22Rv1 (cell line): ENCODE data around the gene DCUN1D3.
"Not testable (repeated sequence)": the region's sequence is repeated elsewhere in the genome, so short reads cannot be mapped to it uniquely, and the experiment has no call there.

Source experiments
- H3K27ac ChIP-seq: fragments of 450-650 bp; 2 replicates; pipeline ENCODE4 v1.5.1; 2017
- ZFX ChIP-seq: fragments of 450-650 bp; IDR thresholded peaks from 2 replicates; pipeline ENCODE4 v1.6.1; 2017; ENCODE audit warnings: antibody characterized with exemption, borderline replicate concordance
- TF ChIP-seq, protein P1 (sequence below): fragments of 450-650 bp; IDR thresholded peaks from 2 replicates; pipeline ENCODE4 v1.5.1; 2017; ENCODE audit warnings: mild to moderate bottlenecking

The DCUN1D3 gene, protein sequence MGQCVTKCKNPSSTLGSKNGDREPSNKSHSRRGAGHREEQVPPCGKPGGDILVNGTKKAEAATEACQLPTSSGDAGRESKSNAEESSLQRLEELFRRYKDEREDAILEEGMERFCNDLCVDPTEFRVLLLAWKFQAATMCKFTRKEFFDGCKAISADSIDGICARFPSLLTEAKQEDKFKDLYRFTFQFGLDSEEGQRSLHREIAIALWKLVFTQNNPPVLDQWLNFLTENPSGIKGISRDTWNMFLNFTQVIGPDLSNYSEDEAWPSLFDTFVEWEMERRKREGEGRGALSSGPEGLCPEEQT

DNA sequence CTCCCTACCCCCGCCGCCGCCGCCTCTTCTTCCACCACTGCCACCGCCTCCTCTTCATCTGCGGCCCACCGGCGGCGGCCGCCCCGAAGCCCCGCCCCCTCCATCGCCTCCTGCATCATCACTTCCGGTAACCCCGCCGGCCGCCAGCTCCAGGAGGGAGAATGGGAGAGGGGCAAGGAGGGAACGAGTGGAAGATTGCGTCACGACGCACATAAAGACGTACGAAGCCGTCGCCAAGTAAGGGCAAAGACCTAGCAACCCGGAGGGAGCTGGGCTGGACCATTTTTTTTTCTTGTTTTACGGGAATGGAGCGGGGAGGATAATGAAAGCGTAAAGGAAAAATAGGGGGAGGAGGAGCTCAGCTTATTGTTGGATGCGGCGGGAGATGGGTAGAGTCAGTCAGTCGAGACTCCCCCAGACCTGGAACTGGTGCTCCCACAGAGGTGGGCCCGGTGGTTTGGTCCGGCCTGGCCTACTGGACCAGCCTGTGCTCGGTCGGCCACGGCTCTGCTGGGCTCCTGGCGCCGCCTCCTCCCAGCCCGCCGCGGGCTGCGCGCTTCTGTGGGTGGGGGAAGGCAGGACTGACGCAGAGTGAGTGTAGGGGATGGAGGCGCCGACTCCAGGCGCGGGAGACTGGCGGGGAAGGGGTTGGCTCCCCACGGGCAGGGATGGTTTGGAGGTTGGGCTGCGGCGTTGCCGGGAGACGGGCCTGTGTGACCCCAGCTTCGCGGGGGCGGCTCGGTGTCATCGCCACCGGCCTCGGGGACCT, at the start of gene DCUN1D3, which contains the start of gene LYRM1:
Gene DCUN1D3, minus strand, starts transcription at position 60 of the 769 bp plus-strand sequence. CDS start 37,820 bp downstream, outside the sequence.
Gene LYRM1, plus strand, starts transcription at position 473 of the 769 bp plus-strand sequence. CDS start 14,785 bp downstream, outside the sequence.
- TF ChIP-seq, protein P1, sequence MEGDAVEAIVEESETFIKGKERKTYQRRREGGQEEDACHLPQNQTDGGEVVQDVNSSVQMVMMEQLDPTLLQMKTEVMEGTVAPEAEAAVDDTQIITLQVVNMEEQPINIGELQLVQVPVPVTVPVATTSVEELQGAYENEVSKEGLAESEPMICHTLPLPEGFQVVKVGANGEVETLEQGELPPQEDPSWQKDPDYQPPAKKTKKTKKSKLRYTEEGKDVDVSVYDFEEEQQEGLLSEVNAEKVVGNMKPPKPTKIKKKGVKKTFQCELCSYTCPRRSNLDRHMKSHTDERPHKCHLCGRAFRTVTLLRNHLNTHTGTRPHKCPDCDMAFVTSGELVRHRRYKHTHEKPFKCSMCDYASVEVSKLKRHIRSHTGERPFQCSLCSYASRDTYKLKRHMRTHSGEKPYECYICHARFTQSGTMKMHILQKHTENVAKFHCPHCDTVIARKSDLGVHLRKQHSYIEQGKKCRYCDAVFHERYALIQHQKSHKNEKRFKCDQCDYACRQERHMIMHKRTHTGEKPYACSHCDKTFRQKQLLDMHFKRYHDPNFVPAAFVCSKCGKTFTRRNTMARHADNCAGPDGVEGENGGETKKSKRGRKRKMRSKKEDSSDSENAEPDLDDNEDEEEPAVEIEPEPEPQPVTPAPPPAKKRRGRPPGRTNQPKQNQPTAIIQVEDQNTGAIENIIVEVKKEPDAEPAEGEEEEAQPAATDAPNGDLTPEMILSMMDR: no peak
- no peak for TF ChIP-seq ZFX
- peak within 1 kb of the TSS; percentile 92 for H3K27ac ChIP-seq

DNA sequence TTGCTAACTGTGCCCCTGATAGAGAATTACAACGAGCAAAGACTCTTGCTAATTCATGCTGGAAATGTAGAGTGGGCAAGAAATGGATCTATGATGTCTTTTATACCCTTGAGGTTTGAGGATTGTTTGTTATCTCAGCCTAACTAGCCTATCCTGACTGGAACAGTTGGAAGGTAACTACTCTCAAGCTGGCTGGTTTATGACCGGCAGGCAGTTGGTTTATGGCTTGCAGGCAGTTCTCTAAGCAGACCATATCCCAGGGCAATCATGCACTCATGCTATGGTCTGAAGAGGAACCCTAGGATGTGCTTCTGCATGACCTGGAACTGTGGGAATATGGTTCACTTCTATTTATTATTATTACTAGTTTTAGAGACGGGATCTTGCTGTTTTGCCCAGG, 49.5 kb upstream of the DCUN1D3 start:
- no peak overlapping the region for H3K27ac ChIP-seq
- no peak for TF ChIP-seq ZFX

DNA sequence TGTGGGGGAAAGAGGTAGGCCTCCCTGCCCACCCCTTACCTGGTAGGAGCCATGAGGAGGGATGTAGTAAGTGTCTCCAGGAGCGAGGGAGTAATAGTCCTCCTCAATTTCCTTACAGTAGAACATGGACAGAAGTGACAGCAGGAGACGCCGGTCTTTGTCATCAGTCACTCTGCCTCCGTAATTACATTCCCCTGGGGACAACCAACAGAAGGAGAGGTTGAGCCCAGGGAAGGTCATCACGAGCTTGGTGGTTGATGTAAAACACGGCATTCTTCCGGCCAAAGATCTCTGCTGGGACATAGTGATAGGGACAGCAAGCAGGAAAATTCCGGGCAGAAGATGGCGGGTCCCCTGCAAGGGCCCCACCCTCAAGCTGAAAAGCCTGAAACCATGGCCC, 48.3 kb upstream of the DCUN1D3 start:
- no peak overlapping the region for H3K27ac ChIP-seq
- TF ChIP-seq, protein P1: no peak
- no peak for TF ChIP-seq ZFX

DNA sequence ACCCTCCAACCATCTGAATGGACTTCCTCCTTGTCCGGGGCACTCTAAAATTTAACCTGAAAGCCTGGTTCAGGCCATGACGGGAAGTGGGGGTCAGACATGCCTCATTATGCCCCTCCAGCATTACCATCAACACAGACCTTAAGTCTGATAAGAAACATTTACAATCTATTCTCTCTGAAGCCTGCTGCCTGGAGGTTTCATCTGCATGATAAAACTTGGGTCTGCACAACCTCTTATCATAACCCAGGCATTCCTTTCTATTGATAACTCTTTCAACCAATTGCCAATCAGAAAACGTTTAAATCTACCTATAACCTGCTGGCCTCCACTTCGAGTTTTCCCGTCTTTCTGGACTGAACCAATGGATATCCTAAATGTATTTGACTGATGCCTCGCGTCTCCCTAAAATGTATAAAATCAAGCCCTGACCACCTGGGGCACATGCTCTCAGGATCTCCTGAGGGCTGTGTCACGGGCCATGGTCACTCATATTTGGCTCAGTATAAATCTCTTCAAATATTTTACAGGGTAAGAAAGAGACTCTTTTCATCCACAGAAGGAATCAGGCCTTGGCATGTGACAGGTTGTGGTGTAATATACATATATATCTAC, 46.0 kb upstream of the DCUN1D3 start:
- TF ChIP-seq, protein P1: no peak
- no peak for TF ChIP-seq ZFX
- no peak overlapping the region for H3K27ac ChIP-seq

DNA sequence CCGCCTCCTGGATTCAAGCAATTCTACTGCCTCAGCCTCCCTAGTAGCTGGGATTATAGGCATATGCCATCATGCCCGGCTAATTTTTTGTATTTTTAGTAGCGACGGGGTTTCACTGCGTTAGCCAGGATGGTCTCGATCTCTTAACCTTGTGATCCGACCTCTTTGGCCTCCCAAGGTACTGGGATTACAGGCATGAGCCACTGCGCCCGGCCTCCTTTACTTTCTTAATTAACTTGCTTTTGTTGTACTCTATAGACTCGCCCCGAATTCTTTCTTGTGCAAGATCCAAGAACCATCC, 45.4 kb upstream of the DCUN1D3 start:
- not testable (repeated sequence) for H3K27ac ChIP-seq

DNA sequence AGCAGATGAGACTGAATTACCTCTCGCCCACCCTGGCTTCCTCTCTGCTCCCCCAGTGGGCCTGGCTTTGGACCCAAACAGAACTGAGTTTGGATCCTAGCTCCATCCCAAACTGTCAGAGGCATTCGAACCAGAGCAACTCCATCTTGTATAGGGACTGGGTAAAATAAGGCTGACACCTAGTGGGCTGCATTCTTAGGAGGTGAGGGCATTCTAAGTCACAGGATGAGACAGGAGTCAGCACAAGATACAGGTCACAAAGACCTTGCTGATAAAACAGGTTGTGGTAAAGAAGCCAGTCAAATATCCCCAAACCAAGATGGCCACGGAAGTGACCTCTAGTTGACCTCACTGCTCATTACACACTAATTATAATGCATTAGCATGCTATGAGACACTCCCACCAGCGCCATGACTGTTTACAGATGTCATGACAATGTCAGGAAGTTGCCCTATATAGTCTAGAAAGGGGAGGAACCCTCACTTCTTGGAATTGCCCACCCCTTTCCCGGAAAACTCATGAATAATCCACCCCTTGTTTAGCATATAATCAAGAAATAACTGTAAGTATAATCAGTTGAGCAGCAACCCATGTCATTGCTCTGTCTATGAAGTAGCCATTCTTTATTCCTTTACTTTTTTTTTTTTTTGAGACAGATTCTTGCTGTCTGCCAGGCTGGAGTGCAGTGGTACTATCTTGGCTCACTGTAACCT, 44.9 kb upstream of the DCUN1D3 start:
- no peak overlapping the region for H3K27ac ChIP-seq
- no peak for TF ChIP-seq ZFX
- TF ChIP-seq, protein P1: no peak

DNA sequence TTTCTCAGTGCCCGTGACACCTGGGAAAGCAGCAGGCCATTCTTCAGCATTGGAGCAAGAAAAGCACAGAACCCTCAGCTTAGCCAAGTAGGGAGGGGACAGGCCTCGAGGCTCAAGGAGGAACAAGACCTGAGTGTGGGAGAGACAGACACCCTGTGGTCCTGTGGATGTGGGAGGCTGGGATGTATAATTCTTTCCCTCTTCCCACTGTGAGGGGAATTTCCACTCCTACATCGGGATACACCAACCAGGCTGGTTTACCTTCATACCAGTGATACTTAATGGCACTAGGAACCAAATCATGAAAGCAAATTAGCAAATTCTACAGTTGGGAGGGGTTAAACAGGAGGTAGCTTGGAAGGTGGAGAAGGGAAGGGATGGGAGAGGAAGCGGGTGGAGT, 42.1 kb upstream of the DCUN1D3 start:
- TF ChIP-seq ZFX: no peak
- TF ChIP-seq, protein P1: no peak
- no peak overlapping the region for H3K27ac ChIP-seq

DNA sequence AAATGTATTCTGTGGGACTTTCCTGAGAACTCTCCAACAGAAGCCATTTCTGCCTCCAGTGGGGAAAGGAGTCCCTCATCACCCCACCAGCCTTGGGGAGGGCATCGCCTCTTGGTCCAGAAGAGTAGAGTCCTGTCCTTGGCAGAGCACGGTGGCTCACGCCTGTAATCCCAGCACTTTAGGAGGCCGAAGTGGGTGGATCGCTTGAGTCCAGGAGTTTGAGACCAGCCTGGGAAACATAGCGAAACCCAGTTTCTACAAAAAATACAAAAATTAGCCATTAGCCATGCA, 41.4 kb upstream of the DCUN1D3 start:
- no peak overlapping the region for H3K27ac ChIP-seq
- no peak for TF ChIP-seq ZFX
- TF ChIP-seq, protein P1: no peak
